Measurements from ENCODE around the gene PCBD2. TPM values are rescaled to one million over a fixed set of nuclear protein-coding genes. Genes with fewer than 3 reads are reported as not detected.
A peak's percentile ranks its signal among the peaks of the same experiment; 100 is the strongest.

PCBD2 gene
- total and polyA plus RNA-seq, 2 experiments from 2014 or later, result 8.7 to 16.0 TPM

- no peak for DNase-seq (ENCODE audit: low spot score)
- no peak overlapping the region for H3K4me2 ChIP-seq
- ATAC-seq, result no peak
- no peaks in the 10 kb centered on the region for H3K27me3 ChIP-seq (ENCODE audit: insufficient read depth)
- H2AFZ ChIP-seq, result no peak overlapping the region
- no peak for TF ChIP-seq ETS1 (IDR thresholded peaks at IDR 0.05)
- no peak for TF ChIP-seq EZH2 (IDR thresholded peaks at IDR 0.05; ENCODE audit: low read depth, unreplicated experiment)
- TF ChIP-seq POLR2AphosphoS5 (IDR thresholded peaks at IDR 0.05; ENCODE audit: low read depth), result no peak
- TF ChIP-seq ZNF331 (CRISPR knock-in tag; IDR thresholded peaks at IDR 0.05; ENCODE audit: low read depth), result no peak
- H3K4me1 ChIP-seq (ENCODE audit: insufficient read depth), result no peaks in the 10 kb centered on the region
- Mint-ChIP-seq H3K27ac (no peak overlapping the region), H3K27me3 (ENCODE audit: insufficient read depth, low read depth, poor library complexity) (peaks cover 1% of the 10 kb centered on the region), H3K9me3 (no peaks in the 10 kb centered on the region), H3K36me3 (ENCODE audit: low read depth) (peaks cover 6% of the 10 kb centered on the region; the same call in 2 of the 3 replicates), H3K4me1 (peaks cover 2% of the 10 kb centered on the region; the same call in 2 of the 3 replicates), H3K4me3 (no peak overlapping the region)
- no peaks in the 10 kb centered on the region for H3K36me3 ChIP-seq (ENCODE audit: insufficient read depth)
- no peak overlapping the region for H3K4me3 ChIP-seq
- H4K20me1 ChIP-seq (replicated peaks; ENCODE audit: insufficient read depth), result no peaks in the 10 kb centered on the region
- no peaks in the 10 kb centered on the region for H3K79me2 ChIP-seq (replicated peaks; ENCODE audit: insufficient read depth)
- H3K9me2 ChIP-seq (ENCODE audit: insufficient read depth), result no peaks in the 10 kb centered on the region
- no peaks in the 10 kb centered on the region for H3F3A ChIP-seq (replicated peaks; ENCODE audit: low read depth)
- no peak overlapping the region for H3K27ac ChIP-seq (ENCODE audit: low read depth)
Measured at GRCh38 chr5:134944630-134945029, 39.7 kb downstream of the PCBD2 start.

- no peak overlapping the region for H3K27ac ChIP-seq (ENCODE audit: low read depth)
- no peak overlapping the region for H3K4me2 ChIP-seq
- no peaks in the 10 kb centered on the region for H4K20me1 ChIP-seq (replicated peaks; ENCODE audit: insufficient read depth)
- no peak for TF ChIP-seq ETS1 (IDR thresholded peaks at IDR 0.05)
- TF ChIP-seq ZNF114 (CRISPR knock-in tag; IDR thresholded peaks at IDR 0.05), result no peak
- no peak for TF ChIP-seq EZH2 (IDR thresholded peaks at IDR 0.05; ENCODE audit: low read depth, unreplicated experiment)
- TF ChIP-seq CTCF (conservative IDR thresholded peaks at IDR 0.05; ENCODE audit: low read depth in 2 of 2), result no peak
- no peak for TF ChIP-seq POLR2AphosphoS5 (IDR thresholded peaks at IDR 0.05; ENCODE audit: low read depth)
- no peaks in the 10 kb centered on the region for H3K9me3 Mint-ChIP-seq
- no peaks in the 10 kb centered on the region for H3K79me2 ChIP-seq (replicated peaks; ENCODE audit: insufficient read depth)
- H3K36me3 ChIP-seq (ENCODE audit: insufficient read depth), result no peaks in the 10 kb centered on the region
- ATAC-seq (peak; percentile 58), DNase-seq (ENCODE audit: low spot score) (no peak)
- H3K4me3 ChIP-seq, result no peak overlapping the region
- H2AFZ ChIP-seq, result no peak overlapping the region
- H3K9me2 ChIP-seq (ENCODE audit: insufficient read depth), result no peaks in the 10 kb centered on the region
- no peaks in the 10 kb centered on the region for H3F3A ChIP-seq (replicated peaks; ENCODE audit: low read depth)
- H3K4me1 ChIP-seq (ENCODE audit: insufficient read depth), result no peaks in the 10 kb centered on the region
- no peak overlapping the region for H3K27ac Mint-ChIP-seq
- H3K4me1 Mint-ChIP-seq, result peaks cover 2% of the 10 kb centered on the region; the same call in 2 of the 3 replicates
- peaks cover 2% of the 10 kb centered on the region; the same call in 1 of the 3 replicates for H3K36me3 Mint-ChIP-seq (ENCODE audit: low read depth)
- peaks cover 1% of the 10 kb centered on the region for H3K27me3 Mint-ChIP-seq (ENCODE audit: insufficient read depth, low read depth, poor library complexity)
- no peaks in the 10 kb centered on the region for H3K27me3 ChIP-seq (ENCODE audit: insufficient read depth)
- no peak overlapping the region for H3K4me3 Mint-ChIP-seq
Measured at GRCh38 chr5:134945041-134945440, 40.1 kb downstream of the PCBD2 start.

Data from GM23338 (cell line).